ENCODE data around the gene TOMM7.
"Not testable (repeated sequence)": the region's sequence is repeated elsewhere in the genome, so short reads cannot be mapped to it uniquely, and the experiment has no call there.

Gene TOMM7

DNA sequence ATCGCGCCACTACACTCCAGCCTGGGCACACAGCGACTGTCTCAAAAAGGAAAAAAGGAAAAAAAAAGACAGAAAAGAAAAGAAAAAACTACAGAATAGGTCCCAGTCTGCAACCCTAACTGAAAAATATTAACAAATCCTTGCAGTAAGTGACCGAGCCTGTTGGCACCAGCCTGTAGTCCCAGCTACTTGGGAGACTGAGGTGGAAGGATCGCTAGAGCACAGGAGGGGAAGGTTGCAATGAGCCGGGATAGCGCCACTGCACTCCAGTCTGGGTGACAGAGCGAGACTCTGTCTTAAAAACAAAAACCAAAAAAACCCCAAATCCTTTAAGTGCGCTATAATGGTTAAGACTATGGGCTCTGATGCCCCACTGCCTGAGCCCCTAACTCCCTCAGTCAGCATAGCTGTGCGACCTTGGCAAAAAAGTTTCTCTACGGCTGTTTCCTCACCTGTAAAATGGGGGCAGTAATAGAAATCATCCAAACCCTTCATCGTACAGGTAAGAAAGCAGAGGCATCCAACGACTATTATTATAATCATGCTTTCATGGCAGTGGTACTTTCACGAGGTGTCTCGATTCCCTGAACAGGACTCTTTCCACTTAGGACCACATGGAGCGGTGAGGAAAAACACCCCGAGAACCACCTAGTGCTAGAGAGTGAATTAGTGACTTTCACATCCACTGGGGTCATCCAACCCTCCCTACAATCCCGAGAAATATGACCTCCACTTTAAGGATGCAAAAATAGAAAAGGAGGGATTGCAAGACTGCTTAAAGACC, 755 bp downstream of the TOMM7 start:
- DNase-seq (ENCODE audit: low read depth), result no peak

DNA sequence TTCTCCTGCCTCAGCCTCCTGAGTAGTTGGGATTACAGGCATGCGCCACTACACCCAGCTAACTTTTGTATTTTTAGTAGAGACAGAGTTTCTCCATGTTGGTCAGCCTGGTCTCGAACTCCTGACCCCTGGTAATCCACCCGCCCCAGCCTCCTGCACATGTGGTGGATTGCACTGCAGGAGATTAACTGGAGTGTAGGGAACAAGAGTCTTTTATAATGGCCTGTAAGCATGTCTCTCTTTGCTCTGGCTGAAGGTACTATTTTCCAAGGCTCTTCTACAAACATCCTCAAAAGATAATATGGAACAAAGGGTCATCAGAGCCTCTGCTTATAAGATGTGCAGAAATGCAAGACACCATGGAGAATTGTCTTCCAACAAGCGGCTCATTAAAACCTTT, 3.2 kb downstream of the TOMM7 start:
- DNase-seq (ENCODE audit: low read depth), result no peak

DNA sequence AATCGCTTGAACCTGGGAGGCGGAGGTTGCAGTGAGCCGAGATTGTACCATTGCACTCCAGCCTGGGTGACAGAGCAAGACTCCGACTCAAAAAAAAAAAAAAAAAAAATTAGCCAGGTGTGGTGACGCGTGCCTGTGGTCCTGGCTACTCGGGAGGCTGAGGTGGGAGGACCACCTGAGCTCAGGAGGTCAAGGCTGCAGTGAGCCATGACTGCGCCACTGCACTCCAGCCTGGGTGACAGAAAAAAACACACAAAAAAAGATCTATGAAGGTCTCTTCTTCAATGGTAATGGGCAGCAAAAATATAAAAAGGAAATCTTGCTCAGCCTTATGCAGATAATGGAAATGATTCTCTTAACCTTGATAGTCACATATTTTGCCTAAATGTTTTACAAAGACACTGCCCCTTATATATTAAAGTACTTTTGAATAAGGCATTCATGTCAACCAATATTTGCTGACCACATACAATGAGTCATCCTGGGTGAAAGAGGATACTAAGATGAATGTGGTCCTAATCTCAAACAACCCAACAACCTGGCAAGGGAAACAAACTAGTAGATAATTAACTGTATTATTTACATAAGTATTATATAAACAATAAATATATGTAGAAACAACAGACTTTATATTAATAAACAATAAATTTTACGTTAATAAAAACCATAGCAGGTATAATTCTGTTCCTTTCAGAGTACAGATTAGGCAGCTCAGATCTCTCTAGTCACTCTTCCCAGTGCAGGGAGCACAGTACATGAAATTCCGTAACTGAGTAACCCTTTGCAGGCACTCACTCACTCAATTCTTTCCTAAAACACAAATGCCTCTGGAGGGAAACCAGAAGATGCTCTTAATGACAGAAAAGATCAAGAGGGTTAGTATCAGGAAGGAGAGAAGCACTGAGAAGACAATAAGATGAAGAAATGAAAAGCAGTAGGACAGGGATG, 8.1 kb downstream of the TOMM7 start:
- no peak for DNase-seq (ENCODE audit: low read depth)

DNA sequence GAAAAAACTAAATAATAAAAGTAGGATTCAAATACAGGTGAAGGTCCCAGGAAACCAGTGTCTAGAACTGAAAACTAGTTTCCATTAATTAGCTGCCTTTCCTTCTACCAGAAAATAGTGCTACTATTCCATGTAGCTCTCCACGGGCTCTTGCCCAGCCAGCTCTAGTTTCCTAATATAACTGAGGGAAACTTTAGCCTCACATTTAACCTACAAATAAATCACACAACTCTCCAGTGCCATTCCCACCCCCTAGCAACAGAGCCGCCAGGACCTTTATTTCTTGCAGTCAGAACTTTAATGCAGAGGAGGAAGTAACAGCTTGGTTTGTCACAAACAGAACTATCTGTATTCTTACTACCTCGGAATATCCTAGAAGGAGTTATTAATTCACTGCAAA, 10.3 kb downstream of the TOMM7 start:
- DNase-seq (ENCODE audit: low read depth), result no peak

DNA sequence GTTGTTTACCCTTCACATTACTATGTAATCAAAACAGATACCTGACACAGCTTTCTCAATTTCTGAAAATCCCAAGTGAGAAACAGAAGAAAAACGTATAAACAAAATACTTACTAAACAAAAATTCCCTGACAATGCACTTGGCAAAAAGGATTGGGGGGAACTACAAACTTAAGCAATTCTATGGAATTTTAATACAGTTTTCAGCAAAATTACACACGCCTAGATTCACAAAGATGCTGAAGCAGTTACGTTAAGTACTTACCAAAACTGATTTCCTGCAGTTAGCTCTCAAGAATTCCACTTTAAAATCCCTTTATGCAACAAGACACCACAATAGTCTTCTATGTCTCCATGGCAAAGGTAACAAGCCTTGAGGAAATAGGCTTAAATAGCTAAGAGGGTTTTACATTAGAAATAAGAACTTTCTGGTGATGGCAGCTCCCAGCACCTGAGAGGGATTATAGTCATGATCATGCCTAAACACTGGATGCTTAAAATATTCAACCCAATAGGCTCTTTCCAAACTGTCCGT, 10.8 kb downstream of the TOMM7 start:
- no peak for DNase-seq (ENCODE audit: low read depth)

DNA sequence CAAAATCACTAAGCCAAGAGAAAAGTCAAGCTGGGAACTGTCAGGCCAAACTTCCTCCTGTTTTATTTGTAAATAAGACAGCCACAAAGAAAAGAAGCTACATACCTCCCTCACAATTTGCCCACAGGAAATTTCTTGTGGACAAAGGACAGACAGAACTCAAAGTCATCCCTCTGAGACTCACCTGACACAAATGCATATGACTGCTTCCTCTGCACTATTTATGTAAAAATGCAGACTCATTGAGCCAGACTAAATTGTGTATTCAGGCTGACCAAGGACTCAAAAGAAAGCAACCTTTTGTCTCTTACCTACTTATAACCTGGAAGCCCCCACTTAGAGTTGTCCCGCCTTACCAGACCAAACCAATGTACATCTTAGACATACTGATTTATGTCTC, 11.8 kb downstream of the TOMM7 start:
- DNase-seq (ENCODE audit: low read depth), result no peak

DNA sequence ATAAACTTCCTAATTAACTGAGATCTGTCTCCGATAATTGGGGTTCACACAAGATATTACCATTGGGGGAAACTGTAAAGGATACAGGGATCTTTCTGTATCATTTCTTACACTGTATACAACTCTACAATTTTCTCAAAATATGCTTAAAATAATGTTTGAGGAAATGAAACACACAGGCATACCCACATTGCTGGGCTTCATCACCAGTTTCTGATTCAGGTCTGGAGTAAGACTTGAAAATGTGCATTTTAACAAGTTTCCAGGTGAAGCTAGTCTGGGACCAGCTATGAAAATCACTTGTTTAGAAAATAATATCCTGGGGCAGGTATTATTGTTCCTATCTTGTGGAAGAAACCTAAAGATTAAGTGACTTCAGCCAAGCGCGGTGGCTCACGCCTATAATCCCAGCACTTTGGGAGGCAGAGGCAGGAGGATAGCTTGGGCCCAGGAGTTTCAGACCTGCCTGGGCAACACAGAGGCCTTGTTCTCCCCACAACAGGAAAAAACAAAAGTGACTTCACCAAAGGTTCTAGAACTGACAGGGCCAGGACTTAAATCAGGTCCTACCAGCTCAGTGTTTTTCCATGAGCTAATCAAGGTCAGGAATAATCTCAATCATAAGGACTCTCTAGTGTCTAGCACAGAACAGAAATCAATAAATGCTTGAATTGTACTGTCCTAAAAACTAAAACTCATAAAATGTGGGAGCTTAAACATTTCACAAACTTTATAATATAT, 12.6 kb downstream of the TOMM7 start:
- DNase-seq (ENCODE audit: low read depth), result no peak

DNA sequence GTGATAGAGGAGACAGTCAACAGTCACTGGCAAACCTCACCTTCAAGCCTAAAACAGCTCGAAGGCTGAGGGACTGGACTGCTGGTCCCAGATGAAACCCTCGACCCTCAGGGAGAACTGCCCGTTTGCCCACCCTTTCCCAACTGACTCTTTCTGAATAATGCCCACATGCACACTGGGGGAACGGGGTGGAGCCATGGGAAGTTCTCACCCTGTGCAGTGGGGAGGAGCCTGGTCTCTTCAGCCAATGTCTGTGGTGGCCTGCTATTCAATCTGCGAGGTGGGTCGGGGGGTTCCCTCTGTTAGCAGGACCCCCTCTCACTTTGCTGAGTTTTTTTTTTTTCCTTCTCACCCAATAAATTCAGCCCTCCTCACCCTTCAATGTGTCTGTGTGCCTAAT, 14.5 kb downstream of the TOMM7 start:
- no peak for DNase-seq (ENCODE audit: low read depth)

DNA sequence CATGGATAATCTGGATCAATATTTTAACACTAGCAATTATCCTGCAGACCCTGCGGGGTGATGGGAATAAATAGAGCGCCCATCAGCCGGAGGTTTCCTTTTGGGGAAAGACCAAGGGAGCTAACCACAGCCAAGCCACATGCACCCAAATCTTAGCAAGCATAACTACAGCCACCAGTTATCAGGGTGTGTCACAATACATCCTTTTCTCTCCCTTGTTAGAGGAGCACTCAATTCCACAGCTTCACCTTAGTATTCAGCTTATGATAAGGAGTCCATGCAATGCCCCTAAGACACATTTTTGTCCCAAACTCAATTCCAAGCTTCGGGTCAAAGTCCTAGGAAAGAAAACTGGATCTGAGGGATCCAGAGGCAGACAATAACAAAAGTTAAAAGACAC, 15.9 kb downstream of the TOMM7 start:
- DNase-seq (ENCODE audit: low read depth), result no peak

DNA sequence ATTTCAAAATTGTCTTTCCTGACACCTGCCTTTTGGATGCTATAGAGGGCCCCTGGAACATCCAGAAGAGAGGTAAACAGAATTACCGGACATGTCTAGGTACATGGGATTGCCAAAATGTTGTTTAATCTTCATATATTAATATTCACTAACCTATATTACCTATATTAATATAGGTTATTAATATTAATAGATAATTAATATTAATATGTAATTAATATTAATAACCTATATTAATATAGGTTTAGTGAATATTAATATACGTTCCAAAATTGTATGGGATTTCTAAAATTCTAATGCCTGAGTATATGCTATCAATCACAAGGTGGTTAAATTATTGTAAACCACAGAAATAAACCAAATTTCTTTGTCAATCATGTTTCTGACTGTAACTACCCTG, 17.4 kb downstream of the TOMM7 start:
- DNase-seq (ENCODE audit: low read depth), result no peak

DNA sequence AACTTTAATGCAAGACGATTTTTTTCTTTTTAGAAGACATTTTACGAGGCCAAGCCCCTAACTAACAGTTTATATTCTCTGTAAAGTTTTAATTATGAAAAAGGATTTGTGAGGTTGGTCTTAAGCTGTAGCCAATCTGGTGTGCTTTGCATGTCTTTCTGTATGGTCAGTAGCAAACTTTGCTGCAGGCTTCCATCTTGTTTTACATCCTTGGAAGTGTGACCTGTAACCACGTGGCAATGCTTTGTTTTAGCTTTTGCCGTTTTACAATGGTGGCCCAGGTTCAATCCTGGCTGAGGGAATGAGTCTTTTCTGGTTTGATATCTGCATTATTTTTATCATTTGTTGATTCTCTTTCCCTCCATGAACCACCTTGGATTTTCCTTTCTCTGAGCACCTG, 19.8 kb downstream of the TOMM7 start:
- not testable (repeated sequence) for DNase-seq (ENCODE audit: low read depth)

DNA sequence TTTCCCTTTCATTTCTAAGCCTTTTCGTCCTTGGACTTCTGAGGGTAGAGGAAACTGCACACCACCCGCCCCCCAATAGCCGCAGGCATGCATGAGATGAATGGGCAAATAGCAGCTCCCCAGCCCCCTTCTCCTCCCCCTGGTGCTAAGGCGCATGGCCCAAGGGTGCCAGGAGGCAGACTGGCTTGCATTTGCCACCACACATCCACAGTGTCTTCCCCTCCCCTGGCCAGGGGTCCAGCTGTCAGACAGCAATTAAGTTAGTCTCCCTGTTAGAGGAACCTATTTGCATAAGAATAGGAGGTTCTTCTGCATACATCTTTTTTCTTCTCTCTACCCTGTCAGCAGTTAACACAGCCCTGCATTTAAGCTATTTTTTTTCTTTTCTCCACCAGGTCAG, 20.2 kb downstream of the TOMM7 start:
- no peak for DNase-seq (ENCODE audit: low read depth)

DNA sequence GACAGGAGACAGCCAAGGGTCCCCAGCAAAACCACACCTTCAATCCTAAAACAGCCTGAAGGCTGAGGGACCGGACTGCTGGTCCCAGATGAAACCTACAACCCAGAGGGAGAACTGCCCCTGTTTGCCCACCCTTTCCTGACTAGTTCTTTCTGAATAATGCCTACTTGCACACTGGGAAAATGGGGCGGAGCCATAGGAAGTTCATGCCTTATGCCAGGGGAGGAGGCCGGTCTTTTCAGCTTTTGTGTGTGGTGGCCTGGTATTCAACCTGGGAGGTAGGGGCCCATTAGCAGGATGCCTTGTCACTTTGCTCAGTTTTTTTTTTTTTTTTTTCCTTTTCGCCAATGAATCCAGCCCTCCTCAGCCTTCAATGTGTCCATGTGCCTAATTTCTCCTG, 20.7 kb downstream of the TOMM7 start:
- no peak for DNase-seq (ENCODE audit: low read depth)

DNA sequence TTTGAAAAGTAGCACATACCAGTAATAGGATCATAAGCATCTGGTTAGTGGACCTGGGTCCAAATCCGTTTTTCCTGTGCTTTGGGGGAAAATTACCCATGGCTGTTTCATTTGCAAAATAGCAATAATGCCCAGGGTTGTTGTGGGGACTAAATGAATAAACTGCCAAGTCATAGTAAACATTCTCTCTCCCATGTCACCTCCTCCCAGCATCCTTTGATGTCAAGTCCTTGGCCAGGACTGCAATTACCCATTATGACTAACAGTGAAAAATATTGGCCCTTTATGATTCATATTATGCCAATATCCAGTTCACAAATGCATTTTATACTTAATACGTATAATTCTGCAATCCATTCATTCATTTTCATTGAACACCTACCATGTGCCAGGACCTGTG, 23.0 kb downstream of the TOMM7 start:
- DNase-seq (ENCODE audit: low read depth), result no peak

DNA sequence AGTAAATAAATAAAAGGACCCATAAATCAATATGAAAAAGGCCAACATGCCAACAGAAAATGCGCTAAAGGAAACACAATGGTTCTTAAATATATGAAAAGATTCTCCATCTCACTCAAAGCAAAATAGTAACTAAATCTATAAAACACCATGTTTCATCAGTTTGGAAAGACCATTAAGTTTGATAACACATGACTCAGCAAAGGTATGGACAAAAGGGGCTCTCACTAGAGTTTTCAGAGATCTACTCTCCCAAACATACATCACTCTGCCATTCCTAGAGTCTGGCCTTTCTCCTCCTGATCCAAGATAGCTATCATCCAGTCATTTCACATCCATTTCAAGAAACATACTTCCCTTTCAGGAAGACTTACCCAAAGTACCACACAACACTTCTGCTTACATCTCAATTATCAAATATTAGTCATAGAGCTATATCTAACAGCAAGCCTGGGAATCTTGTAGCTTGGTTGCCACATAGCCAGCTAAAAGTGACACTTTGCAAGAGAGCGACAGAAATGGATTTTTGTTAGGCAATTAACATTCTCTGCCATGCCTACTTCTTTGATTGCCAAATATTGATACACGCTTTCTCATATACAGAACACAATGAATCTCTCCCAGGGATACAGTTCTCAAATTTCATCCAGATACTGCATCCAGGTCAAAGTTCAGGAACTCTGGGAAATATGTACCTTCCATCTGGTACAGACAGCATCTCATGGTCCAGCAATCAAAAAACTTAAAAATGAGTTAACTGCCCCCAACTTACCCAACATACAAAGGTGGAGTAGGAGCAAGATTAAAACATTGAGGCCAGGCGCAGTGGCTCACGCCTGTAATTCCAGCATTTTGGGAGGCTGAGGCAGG, 28.8 kb downstream of the TOMM7 start:
- no peak for DNase-seq (ENCODE audit: low read depth)

DNA sequence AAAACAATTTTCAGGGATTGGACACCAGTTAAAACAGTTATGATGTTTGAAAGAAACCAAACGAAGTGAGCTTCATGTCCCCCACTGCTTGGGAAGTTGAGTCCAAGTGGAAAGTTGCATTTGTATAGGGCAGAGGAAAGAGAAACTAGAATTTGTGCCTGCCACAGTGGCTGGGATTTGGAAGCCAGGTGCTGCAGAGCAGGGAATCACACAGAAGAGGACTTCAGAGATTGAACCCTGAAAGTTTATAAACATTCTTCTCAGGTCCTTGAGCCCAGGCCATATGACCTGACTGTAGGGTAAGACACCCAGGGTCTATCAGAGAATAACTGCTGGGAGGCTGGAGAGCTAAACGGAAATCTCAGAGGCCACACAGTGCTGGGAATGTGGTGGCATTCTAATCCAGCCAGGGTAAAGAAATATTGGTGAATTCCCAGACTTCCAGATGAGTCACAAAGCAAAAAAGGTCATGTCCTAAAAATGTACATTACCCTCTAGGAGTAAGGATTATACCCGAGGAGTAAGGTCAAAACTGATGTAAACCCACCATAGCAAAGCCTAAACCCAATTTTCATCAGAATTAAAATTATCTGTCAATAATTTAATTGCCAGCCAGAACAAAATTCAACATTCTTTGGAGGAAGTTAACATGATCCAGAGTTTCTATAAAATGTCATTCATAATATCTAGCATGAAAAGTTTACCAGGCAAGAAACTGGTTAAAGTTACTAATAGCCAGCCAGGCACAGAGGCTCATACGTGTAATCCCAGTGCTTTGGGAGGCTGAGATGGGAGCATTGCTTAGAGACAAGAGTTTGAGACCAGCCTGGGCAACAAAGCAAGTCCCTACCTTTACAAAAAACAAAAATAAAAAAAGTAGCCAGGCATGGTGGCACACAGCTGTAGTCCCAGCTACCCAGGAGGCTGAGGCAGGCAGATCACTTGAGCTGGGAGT, 31.2 kb downstream of the TOMM7 start:
- no peak for DNase-seq (ENCODE audit: low read depth)

DNA sequence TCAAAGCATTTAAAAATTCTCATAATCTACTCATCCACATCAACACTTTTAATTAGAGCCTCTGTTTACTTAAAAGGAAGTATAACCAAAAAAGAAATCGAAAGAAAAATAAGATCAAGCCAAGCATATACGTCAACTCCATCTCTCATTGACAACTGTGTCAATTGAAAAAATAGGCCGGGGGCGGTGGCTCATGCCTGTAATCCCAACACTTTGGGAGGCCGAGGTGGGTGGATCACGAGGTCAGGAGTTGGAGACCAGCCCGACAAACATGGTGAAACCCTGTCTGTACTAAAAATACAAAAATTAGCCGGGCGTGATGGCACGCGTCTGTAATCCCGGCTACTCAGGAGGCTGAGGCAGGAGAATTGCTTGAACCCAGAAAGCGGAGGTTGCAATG, 32.0 kb downstream of the TOMM7 start:
- DNase-seq (ENCODE audit: low read depth), result not testable (repeated sequence)

DNA sequence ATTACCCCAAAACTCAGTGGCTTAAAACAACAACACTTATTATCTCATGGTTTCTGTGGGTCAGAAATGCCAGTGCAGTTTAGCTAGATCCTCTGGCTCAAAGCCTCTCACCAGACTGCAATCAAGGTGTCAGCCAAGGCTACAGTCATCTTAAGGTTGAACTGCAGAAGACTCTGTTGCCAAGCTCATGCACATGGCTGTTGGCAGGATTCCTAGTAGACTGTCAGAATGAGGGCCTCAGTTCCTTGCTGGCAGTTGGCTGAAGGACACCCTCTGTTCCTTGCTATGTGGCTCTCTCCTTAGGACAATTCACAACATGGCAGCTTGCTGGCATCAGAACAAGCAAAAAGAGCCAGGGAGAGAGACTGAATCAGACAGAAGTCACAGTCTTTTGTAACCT, 34.7 kb downstream of the TOMM7 start:
- no peak for DNase-seq (ENCODE audit: low read depth)

DNA sequence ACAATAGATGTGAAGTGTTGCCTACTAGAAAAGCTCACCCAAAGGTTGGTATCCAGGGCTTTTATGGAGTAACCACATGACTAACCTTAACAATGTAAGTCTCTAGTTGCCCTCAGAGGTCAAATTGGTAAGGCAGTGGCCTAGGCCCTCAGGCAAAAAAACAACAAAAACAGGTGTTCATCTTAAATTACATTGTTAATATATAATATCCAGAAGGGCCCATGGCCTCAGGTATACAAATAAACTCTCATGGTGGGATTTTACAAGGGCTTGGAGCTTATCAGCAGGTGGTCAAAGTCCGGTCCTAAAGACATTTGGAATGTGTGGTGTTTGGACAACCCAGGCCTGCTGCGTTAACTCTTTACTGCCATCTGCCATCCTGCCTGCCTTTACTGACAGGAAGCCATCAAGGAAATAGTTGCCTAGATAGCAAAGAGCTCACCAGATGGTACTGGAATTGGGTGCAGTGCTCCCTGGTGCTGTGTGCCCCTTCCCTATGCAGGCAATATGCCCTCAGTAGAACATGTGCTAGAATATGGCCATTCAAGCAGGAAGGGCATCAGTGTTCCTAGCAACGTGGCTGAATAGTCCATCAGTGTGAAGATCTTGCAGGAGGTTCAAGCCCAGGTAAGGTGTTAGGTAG, 36.2 kb downstream of the TOMM7 start:
- DNase-seq (ENCODE audit: low read depth), result no peak

DNA sequence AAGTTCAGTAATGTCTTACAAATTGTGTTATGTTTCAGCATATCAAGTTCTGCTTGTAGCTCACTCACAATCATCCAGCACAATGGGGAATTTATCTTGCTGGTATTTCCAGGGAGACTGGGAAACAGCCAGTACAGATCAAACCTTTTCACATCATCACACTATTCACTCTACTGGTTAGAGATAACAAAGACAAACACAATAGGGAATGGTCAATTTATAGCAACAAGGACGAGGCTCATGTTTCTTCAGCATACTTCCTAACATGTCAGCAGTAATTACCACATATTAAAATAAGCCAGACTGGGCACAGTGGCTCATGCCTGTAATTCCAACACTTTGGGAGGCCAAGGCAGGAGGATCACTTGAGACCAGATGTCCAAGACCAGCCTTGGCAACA, 38.3 kb downstream of the TOMM7 start:
- DNase-seq (ENCODE audit: low read depth), result no peak

Data from CMK (cell line).